Transverse colon (tissue), 3 donors: Measurements from ENCODE around the gene HNRNPDL.
"Not testable (repeated sequence)": the region's sequence is repeated elsewhere in the genome, so short reads cannot be mapped to it uniquely, and the experiment has no call there.

Experiments used
- POLR2A ChIP-seq: fragments of 450-650 bp; IDR thresholded peaks from one replicate; pipeline ENCODE4 v1.6.1; 2016; ENCODE audit warnings: antibody characterized with exemption, mild to moderate bottlenecking, moderate library complexity
- TF ChIP-seq, protein P1 (sequence below), 5 experiments: fragments of 200-600 bp in 3 of 5; fragments of 450-650 bp in 2 of 5; sonication (generic) in 3 of 5; IDR thresholded peaks; 1 replicate in 2 of 5; 2 replicates in 3 of 5; pipeline ENCODE4 v1.5.1; 2016 to 2017; ENCODE audit warnings: antibody characterized with exemption in 5 of 5, inconsistent platforms in 3 of 5, mild to moderate bottlenecking in 2 of 5, moderate library complexity in 1 of 5

DNA sequence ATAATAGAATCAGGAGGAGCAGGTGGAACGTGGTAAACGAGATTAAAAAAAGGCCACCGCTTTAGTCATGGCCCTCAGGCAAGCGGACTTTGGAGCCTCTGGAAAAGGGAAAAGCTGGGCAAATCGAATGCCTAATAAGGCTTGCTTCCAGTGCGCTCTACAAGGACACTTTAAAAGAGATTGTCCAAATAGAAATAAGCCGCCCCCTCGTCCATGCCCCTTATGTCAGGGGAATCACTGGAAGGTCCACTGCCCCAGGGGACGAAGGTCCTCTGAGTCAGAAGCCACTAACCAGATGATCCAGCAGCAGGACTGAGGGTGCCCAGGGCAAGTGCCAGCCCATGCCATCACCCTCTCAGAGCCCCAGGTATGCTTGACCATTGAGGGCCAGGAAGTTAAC lies 47.2 kb upstream of the HNRNPDL start:
- not testable (repeated sequence) for TF ChIP-seq POLR2A
- TF ChIP-seq, protein P1, sequence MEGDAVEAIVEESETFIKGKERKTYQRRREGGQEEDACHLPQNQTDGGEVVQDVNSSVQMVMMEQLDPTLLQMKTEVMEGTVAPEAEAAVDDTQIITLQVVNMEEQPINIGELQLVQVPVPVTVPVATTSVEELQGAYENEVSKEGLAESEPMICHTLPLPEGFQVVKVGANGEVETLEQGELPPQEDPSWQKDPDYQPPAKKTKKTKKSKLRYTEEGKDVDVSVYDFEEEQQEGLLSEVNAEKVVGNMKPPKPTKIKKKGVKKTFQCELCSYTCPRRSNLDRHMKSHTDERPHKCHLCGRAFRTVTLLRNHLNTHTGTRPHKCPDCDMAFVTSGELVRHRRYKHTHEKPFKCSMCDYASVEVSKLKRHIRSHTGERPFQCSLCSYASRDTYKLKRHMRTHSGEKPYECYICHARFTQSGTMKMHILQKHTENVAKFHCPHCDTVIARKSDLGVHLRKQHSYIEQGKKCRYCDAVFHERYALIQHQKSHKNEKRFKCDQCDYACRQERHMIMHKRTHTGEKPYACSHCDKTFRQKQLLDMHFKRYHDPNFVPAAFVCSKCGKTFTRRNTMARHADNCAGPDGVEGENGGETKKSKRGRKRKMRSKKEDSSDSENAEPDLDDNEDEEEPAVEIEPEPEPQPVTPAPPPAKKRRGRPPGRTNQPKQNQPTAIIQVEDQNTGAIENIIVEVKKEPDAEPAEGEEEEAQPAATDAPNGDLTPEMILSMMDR (IDR thresholded peaks at IDR 0.05), result not testable (repeated sequence)
